Measurements from ENCODE around the gene ANGPTL1.

The ANGPTL1 gene, protein sequence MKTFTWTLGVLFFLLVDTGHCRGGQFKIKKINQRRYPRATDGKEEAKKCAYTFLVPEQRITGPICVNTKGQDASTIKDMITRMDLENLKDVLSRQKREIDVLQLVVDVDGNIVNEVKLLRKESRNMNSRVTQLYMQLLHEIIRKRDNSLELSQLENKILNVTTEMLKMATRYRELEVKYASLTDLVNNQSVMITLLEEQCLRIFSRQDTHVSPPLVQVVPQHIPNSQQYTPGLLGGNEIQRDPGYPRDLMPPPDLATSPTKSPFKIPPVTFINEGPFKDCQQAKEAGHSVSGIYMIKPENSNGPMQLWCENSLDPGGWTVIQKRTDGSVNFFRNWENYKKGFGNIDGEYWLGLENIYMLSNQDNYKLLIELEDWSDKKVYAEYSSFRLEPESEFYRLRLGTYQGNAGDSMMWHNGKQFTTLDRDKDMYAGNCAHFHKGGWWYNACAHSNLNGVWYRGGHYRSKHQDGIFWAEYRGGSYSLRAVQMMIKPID

DNA sequence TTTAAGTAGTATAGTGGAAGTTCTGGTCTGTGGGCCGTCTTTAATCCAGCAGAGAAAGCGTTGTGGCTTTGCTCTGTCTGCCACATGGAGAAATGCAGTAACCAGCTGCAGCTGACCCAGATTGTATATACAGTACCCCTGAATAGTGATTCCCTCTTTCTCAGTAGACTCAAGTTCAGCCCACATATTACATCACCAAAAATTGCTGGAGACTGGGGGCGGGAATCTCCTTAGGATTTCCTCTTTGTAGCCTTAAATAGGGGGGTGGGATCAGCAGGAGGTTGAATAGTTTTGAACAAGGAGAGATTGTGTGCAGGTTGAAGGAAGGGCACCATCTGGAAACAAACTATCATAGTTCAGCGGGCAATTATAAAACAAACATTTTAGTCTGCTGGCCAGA is at the start of gene ANGPTL1:
TSS of gene ANGPTL1 (minus strand) at position 134 of the 400 bp plus-strand sequence. CDS start 5,301 bp downstream, outside the sequence.
- DNase-seq, result peak; percentile 45

DNA sequence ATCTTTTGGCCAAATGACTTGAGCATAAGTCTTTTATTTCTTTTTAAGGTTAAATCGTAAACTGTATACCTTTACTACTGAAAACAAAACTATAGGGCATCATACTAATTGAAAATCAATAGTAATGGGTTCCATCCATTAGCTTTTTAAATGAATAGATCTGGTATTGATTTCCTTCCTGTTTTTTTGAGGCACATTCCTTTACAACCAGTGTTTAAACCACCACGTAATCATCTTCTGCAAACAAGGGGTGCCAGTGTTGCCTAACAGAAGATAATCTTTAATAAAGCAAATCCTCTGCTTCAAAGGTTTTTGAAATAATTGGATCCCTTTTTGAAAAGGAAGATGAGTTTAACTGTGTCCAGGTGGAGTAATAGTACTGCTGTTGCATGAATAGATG is 48.7 kb upstream of the ANGPTL1 start:
- DNase-seq, result no peak

DNA sequence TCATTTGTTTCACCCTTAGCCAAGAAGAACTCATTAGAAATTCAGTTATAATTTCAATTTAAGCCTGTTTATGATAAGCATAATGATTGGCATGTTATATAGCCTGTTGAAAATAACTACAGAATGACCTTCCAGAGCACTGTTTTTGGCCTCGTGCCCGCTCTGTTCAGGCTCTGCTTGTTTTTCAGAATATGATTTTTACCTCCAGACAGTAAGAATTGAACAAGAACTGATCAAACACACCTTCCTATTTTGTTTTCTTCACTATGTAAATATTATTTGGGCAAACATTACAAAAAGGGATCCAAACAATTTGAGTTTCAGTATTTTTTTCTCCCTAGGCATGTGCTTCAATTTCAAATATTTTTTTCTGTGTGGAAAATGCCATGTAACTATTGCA is 48.1 kb upstream of the ANGPTL1 start:
- DNase-seq, result no peak

DNA sequence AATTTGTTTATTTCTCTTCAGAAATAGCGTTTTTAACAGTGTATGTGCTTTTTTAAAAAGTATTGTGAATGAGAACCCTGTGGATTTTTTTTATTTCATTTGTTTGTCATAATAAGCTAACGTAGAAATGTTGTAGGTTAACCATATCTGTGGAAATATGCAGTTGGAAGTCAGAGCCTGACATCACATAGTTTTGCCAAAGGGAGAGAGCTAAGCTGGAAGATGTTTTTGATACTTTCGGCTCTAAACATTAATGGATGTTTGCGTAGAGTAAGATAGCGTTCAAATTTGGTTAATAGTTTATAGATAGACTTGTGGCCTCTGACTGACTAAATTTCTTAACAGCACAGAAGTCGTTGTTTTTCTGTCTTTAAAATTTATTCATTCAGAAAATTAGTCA is 47.4 kb upstream of the ANGPTL1 start:
- no peak for DNase-seq

DNA sequence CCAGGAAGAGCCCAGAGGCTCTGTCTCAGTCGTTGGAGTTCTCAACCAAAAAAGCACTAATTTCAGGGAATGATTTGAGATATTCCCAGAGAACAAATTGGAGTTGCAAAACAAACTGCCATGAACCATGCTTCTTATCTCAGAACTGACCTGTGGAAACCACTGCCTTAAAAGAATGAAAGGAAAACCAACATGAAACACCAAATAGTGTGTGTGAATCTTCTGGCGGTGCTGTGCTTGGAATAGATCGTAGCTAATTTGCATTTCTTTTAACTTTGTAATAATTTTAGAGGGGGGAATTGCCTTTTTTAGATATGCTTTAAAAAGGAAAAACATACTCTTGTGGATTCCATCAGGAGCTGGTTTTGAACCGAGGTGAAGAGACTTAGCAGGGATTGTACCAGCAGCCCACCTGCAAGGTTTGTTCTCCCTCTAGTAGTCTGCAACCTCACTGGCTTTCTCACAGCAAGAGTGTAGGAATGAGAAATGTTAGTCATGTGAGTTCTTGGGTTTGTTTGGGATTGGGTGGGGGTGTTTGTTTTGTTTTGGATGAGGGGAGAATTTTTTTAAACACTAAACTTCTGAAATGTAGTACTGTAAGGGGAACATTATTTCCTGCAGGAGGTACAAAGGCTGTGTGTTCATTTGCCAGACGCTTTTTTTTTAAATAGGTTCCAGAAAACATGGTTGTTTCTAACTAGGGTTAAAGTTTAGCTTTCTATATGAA is 45.7 kb upstream of the ANGPTL1 start:
- no peak for DNase-seq

DNA sequence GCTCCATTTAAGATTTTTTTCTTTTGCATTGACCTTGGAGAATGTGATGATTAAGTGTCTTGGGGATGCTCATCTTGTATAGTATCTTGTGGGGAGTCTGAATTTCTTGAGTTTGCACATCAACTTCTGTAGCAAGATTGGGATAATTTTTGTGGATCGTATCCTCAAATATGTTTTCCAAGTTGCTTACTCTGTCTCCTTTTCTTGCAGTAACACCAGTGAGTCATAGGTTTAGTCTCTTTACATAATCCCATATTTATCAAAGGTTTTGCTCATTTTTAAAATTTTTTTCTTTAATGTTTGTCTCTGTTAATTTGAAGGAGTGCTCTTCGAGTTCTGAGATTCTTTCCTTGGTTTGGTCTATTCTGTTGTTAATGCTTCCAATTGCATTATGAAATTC is 41.7 kb upstream of the ANGPTL1 start:
- DNase-seq, result peak; percentile 7

DNA sequence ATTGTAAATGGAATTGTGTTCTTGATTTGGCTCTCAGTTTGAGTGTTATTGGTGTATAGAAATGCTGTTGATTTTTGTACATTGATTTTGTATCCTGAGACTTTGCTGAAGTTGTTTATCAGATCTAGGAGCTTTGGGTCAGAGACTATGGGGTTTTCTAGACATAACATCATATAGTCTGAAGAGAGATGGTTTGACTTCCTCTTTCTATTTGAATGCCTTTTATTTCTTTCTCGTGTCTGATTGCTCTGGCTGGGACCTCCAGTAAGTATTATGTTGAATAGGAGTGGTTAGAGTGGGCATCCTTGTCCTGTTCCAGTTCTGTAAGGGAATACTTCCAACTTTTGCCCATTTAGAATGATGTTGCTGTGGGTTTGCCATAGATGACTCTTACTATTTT is 39.1 kb upstream of the ANGPTL1 start:
- no peak for DNase-seq

DNA sequence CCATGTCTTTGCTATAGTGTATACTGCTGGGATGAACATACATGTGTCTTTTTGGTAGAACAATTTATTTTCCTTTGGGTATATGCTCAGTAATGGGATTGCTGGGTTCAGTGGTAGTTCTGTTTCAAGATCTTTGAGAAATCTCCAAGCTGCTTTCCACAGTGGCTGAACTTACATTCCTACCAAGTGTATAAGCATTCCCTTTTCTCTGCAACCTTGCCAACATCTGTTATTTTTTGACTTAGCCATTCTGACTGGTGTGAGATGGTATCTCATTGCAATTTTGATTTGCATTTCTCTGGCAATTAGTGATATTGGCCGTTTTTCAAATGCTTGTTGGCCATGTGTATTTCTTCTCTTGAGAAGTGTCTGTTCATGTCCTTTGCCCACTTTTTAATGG is 37.5 kb upstream of the ANGPTL1 start:
- DNase-seq, result no peak

DNA sequence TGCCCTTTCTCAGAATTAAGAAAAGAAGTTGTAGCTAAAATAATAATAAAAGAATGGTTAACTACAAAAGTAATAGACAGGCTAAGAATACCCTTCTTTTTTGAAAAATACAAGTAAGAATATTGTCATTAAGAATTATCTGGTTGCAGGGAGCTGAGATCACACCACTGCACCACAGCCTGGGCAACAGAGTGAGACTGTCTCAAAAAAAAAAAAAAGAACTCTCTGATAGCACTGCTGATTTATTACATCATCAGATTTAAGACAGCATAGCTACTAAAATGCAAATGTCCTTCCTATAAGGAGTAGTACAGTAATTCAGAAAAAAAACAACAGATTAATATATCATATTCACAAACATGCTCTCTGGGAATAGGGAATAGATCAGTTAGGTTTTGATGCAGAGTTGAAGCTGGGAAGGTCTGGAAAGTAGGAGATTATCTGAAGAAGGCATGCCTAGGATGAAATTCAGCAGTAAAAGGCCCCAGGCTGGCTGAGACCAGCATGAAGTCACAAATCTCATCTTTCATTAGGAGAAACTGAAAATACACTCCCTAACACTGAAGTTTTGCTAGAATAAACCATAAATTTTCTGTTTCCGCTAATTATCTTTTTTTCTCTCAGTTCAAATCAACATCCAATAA is 30.7 kb upstream of the ANGPTL1 start:
- no peak for DNase-seq

DNA sequence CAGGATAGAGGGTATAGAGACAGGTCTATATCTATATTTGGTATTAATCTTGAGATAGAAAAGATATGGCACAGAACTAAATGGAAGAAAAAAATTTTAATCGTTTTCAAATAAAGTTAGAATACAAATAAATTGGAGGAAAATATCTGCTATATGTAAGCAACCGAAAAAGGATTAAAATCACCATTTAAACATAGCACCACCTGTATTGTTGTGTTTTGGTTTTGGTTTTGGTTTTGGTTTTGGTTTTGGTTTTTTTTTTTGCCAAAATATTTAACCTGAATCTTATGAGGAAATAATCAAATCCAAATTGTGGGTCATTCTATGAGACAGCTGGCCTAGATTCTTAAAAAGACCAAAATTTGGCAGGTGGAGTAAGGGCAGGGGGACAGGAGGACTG is 28.5 kb upstream of the ANGPTL1 start:
- no peak for DNase-seq

DNA sequence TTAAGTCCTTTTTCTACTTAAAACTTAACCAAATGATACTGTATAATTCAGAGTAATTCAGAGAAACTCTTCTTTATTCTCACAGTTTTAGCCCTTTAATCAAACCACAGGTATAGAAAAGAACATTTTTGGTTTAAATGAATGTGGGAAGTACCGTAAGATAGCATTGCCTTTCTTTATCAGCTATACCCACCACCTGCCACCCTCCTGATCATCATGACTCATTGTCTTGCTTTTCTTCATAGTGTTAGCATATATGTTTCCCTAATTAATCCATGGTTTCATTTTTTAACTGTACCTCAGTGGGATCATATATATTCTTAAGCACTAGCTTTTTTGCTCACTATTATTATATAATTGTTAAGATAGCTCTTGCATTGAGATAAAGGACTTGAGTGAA is 27.5 kb upstream of the ANGPTL1 start:
- DNase-seq, result no peak

DNA sequence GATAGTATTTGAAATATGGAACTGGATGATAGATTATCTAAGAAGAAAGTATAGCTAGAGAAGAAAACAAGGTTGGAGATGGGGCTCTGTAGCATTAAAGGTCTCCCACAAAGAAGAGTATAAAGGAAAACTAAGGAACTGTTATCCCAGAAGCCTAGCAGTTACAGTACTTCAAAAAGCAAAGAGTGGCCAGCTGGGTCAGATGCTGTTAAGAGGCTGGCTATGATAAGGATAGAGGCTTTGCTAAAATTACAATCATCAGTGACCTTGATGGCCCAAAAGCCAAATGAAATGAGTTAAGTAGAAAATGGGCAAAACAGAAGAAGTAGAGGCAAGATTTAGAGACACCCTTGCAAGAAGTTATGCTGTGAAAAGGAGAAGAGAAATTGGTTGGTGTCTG is 25.1 kb upstream of the ANGPTL1 start:
- DNase-seq, result no peak

DNA sequence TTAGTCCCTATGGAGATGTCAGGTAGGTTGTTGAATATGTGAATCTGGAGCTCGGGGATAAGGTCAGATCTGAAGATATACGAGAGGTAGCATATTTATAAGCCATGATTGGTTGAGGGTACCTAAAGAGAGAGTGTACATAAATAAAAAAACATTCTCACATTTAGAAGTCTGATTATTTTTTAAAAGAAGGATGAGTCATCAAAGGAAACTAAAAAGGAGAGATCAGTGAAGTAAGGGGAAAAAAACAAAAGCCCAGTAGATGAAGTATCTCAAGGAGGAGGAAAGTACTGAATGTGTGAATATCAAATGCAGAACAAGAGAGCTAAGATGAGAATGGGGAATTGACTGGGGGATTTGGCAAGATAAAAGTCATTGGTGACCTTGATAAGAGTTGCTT is 15.7 kb upstream of the ANGPTL1 start:
- no peak for DNase-seq

DNA sequence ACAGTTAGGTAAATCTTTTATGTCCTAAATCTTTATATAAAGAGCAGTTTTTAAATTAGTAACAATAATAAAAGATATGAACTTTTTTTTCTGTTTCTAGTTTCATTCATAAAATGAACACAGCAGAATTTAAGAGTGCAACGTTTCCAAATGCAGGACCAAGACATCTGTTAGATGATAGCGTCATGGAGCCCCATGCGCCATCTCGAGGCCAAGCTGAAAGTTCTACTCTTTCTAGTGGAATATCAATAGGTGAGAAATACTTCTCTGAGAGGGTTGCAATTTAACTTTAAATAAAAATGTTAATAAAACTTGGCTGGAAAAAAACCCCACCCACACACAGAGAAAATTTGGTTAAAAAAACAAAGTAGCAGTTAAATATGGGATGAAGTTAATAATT is 15.0 kb upstream of the ANGPTL1 start:
- DNase-seq, result no peak

DNA sequence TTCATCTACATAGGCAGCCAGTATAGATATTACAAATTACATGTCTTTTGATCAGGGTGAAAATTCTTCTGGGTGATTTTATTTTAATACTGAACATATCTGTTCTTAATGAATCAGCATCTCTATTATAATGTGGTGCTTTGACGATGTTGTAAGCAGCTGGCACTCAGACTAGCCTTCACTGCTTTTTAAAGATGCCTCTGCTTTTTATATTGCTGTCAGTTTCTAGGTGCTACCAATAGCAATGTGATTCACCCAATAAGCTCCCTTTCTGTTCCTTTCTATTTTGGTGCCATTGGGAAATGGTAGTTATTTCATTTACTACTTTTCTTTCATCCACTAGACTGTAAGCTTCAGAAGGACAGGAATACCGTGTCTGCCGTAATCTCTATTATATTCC is 11.1 kb upstream of the ANGPTL1 start:
- DNase-seq, result no peak

DNA sequence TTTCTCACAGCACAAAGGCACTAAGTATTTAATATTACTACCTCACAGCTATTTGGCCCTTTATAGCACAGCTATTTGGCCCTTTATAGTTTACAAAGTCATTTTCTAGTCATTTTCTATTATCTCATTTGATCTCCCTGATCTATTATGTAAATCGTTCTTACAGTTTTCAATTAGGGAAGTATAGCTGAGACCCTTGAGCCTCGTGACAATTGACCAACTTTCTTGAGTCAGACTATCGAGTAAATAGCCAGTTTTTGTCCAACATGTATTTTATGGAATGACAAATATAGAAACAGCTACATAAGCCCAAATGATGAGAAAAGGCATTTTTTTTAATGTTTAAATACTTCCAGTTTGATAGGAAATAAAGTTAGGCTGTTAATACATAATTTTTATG is 7.0 kb upstream of the ANGPTL1 start:
- no peak for DNase-seq

DNA sequence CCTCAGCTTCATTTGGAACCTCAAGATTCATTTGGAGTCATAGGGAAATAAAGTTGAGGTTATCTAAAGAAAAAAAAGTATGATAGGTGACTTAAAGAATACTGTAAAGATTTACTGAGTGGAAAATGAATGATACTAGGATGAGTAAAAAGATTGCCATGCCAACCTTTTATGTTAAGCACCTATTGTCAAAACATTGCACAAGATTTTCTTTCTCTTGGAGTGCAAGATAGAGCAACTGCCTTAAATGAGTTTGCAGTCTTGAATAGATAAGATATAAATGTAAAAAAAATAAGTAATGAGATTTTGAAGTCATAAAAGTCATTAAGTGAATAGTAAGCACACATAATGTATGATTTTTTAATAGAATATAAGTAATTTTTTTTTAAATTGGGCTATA is 5.1 kb upstream of the ANGPTL1 start:
- no peak for DNase-seq

DNA sequence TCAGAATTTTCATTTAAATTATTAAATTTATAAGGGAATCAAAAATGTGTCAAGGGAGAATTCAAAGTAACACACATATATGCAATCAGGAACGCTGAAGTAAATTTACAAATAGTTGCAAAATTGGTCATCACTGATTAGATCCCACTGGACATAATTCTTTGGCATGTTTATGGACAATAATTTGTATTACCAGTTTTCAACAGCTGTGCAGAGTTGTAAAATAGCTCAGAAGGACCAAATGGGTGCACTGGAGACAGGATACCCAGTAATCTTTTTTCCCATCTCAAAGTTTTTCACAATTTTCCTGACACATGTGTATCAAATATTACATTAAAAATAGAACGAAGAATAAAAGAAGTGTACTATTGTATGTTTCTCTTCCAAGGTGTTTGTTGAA is 4.1 kb upstream of the ANGPTL1 start:
- DNase-seq, result no peak

DNA sequence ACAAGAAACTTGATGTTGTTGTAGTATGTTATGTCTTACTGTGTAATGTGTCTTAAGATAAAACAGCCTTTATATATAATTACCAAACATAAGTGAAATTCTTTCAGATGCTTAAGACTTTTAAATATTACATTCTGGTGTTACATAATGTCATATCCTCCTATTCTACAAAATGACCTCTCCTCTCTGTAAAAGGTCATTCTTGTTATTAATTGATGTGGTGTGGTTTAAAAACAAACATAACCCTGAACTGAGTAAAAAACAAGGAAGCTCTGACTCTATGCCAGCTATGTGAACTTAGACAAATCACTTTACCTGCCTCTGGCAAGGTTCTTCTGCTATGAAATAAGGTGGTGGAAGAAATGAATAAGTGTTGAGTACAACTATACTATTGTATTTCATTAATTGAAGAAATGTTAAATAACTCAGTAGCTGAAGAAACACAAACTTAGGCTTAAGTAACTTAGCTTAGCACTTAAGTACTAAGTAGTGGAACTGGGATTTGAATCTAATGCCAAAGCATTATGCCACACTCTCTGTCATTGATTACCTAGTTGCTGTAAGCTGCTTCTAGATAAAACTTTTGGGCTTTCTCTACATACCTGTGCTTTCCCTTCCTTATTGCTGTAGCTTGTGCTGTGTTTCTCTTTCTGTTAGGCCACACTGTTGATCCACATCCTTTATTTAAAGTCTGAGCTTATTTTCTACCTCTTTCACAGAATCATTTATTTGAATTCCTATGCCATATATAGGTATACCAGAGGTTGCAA is 859 bp upstream of the ANGPTL1 start:
- DNase-seq, result no peak

DNA sequence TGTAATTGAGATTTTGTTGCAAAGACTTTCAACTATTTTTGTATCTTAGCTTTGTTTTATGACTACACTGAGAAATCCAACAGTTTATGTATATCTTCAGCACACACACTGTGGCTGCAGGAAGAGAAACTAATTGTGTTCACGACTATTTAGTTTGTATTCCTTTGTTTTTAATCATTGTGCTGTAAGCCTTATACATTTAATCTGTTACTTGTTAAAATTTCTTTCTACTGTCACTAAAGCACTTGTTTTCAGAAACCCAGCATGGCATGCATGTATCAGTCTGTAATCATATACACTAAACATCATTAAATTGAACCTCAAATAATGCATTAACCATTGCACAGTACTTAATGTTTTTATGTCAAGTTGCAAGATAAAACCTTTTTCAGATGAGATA is 656 bp downstream of the ANGPTL1 start:
- no peak for DNase-seq

DNA sequence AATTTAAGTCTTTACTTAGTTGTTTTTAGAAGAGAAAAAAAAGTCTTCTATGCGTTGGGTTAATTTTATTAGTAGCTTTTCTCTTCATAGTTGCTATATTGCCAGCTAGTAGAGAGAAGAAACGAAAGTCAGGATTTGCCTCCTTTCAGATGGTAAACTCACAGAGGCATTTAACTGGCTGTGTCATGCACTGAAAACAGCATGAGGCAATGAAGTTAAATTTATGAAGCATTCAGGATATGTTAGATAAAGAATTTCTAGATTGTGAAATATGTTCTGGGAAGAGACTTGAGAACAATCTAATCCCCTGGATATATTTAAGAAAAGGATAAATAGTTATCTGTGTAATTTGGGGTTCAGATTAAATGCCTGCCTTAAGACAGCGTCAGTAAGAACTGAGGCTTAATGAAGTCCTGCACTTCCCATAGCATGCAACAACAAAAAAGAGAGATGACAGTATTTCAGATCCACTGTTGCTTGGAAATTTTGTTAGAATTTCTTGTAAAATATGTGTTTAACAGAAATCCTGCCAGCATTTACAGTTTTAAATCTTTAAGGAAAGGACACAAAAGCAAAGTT is 1.7 kb downstream of the ANGPTL1 start:
- peak; percentile 62 for DNase-seq

DNA sequence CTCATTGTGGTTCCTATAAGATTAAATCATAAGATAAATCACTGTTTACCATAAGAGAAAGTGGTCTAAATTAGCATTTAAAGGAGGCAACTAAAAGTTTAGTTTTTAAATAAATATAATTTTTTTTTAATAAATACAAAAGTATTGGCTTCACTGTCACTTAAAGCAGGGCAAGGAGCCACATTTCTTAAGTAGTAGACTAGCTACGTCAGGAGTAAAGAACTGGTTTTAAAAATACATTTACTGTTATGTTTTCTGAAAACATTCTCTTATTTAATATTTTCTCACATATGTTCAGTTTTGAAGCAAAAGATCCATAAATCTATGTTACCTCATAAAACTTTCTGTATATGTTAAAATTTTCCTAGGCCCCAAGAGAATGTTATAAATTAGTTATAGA is 2.2 kb downstream of the ANGPTL1 start:
- no peak for DNase-seq

DNA sequence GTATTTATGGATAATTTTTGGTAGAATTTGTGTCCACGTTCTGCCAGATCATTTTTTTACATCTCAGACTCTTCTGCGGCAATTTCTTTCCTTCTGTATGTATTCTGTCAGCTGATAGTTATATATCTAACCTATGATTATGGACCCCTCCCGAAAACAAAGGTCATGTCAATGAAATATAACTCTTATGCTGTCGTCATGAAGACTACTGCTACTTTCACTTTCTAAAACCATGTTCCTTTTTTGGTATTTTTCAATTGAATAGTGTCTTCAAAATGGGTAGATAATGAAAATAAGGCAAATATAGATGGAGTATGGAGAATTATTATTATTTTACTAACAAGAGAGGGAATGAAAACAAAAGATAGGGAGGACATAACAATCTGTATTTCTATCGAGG is 3.2 kb downstream of the ANGPTL1 start:
- DNase-seq, result peak; percentile 41

Measured in HCEC 1CT (cell line).